ENCODE results near the gene MIEN1. TPM values are rescaled to one million over a fixed set of nuclear protein-coding genes. Genes with fewer than 3 reads are reported as not detected.
"Not testable (repeated sequence)": the region's sequence is repeated elsewhere in the genome, so short reads cannot be mapped to it uniquely, and the experiment has no call there.

MIEN1 gene
- total RNA-seq, 4 donors from 2014 or later: 99.3 to 215 (median 109) TPM

DNA sequence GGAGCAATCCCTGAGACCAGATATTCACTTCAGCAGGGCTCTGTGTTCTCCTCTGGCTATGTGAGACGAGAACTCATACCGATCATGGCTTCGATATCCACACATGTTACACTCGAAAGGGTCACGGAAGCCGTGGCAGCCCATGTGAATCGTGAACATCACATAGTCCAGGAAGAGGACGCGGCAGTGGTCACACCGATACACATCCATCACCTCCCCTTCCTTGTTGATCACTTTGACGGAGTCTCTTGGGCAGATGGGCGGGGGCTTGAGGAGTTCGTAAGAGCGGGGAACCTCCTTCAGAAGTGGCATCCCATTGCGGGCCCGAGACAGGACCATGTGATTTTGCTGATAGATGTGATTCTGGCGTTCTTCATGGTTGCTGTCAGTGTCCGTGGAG, 35.4 kb upstream of the MIEN1 start:
- no peaks in the 10 kb centered on the region for H3K9me3 ChIP-seq
- peaks cover 5% of the 10 kb centered on the region for H3K27me3 ChIP-seq
- no peak overlapping the region for H3K27ac ChIP-seq
- DNase-seq: no peak
- no peaks in the 10 kb centered on the region for H3K4me1 ChIP-seq
- in situ Hi-C loops (cut with MboI; ENCODE audit: low pct_ligation_motif_present in 1 of 4, low pct_unique_long_range_greater_than_20kb in 1 of 4, low sequenced_read_pairs in 3 of 4) (no loop called here), intact Hi-C loops (cut with DNase I; ENCODE audit: low total_unique reads) (no loop called here)
- no peak overlapping the region for H3K4me3 ChIP-seq
- H3K36me3 ChIP-seq: no peaks in the 10 kb centered on the region
- 91 to 96% methylated on average over 15 to 18 of the region's 18 CpGs for WGBS, 2 donors (ENCODE audit: low coverage in 1 of 2)
- TF ChIP-seq EP300 (IDR thresholded peaks at IDR 0.05; ENCODE audit: low read depth) (no peak), POLR2A (IDR thresholded peaks at IDR 0.05) (no peak), POLR2AphosphoS5 (IDR thresholded peaks at IDR 0.05) (no peak)
- TF ChIP-seq, protein P1, sequence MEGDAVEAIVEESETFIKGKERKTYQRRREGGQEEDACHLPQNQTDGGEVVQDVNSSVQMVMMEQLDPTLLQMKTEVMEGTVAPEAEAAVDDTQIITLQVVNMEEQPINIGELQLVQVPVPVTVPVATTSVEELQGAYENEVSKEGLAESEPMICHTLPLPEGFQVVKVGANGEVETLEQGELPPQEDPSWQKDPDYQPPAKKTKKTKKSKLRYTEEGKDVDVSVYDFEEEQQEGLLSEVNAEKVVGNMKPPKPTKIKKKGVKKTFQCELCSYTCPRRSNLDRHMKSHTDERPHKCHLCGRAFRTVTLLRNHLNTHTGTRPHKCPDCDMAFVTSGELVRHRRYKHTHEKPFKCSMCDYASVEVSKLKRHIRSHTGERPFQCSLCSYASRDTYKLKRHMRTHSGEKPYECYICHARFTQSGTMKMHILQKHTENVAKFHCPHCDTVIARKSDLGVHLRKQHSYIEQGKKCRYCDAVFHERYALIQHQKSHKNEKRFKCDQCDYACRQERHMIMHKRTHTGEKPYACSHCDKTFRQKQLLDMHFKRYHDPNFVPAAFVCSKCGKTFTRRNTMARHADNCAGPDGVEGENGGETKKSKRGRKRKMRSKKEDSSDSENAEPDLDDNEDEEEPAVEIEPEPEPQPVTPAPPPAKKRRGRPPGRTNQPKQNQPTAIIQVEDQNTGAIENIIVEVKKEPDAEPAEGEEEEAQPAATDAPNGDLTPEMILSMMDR (IDR thresholded peaks at IDR 0.05): no peak

GRCh38 chr17:39765175-39765574, 34.8 kb upstream of the MIEN1 start:
- intact Hi-C loops (cut with DNase I; ENCODE audit: low total_unique reads) (no loop called here), in situ Hi-C loops (cut with MboI; ENCODE audit: low pct_ligation_motif_present in 1 of 4, low pct_unique_long_range_greater_than_20kb in 1 of 4, low sequenced_read_pairs in 3 of 4) (no loop called here)
- Histone ChIP-seq H3K4me1 (no peaks in the 10 kb centered on the region), H3K4me3 (no peak overlapping the region), H3K27me3 (peaks cover 8% of the 10 kb centered on the region), H3K9me3 (no peaks in the 10 kb centered on the region), H3K27ac (no peak overlapping the region), H3K36me3 (no peaks in the 10 kb centered on the region)
- WGBS, 2 donors (ENCODE audit: low coverage in 1 of 2): 38 to 41% methylated on average over 2 to 3 of the region's 3 CpGs
- TF ChIP-seq POLR2A (IDR thresholded peaks at IDR 0.05): no peak
- TF ChIP-seq, protein P1 (IDR thresholded peaks at IDR 0.05): no peak
- TF ChIP-seq EP300 (IDR thresholded peaks at IDR 0.05; ENCODE audit: low read depth): no peak
- no peak for TF ChIP-seq POLR2AphosphoS5 (IDR thresholded peaks at IDR 0.05)
- no peak for DNase-seq

DNA sequence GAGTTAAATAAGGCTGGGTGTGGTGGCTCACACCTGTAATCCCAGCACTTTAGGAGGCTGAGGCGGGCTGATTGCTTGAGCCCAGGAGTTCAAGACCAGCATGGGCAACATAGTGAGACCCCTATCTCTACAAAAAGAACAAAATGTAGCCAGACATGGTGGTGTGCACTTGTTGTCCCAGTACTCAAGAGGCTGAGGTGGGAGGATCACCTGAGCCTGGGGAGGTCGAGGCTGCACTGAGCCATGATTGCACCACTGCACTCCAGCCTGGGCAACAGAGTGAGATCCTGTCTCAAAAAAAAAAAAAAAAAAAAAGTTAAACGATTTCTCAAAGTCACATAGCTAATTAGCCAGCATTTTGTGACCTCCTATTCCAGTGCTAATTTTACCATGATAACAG, 33.8 kb upstream of the MIEN1 start:
- H3K36me3 ChIP-seq; H3K4me1 ChIP-seq; H3K9me3 ChIP-seq; H3K4me3 ChIP-seq; intact Hi-C loops (cut with DNase I; ENCODE audit: low total_unique reads); in situ Hi-C loops (cut with MboI; ENCODE audit: low pct_ligation_motif_present in 1 of 4, low pct_unique_long_range_greater_than_20kb in 1 of 4, low sequenced_read_pairs in 3 of 4); DNase-seq; H3K27ac ChIP-seq: not testable (repeated sequence)
- H3K27me3 ChIP-seq: peaks cover 15% of the 10 kb centered on the region
- 57 to 82% methylated on average over 3 of the region's 3 CpGs for WGBS, 2 donors (ENCODE audit: low coverage in 1 of 2)

DNA sequence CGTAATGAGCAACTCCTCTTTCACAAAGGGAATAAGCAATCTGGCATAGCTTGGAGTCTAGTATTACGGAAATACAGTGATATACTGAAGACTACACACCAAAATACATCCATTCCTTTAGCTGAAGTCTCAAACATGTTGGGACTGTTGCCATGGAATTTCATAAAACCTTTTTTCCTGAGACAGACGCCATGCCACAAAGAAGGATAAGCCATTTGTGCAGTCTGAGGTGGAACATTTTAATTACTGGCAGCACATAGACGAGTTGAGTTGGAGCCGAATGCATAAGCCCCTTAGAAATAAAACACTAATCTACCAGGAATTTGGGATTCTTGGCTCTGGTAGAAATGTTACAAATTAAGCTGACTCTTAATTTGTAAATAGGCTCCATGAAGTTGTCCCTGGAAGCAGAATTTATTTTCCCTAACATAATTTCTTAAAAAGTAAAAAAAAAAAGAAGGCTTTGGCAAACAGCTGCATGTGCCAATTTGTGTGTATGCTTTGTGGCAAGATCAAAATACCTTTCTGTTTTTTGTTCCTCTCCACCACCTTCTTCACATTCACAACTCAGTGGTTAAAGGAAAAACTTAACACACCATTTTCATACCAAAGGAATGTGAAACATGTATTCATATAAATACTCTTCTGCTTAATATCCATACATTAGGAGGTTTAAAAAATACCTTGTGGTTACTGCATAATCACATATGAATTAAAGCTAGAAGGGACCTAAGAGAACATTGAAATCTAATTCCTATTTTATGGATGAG, 32.9 kb upstream of the MIEN1 start:
- Histone ChIP-seq H3K4me3 (no peak overlapping the region), H3K4me1 (no peaks in the 10 kb centered on the region), H3K36me3 (no peaks in the 10 kb centered on the region), H3K9me3 (no peaks in the 10 kb centered on the region), H3K27ac (no peak overlapping the region), H3K27me3 (peaks cover 17% of the 10 kb centered on the region)
- in situ Hi-C loops (cut with MboI; ENCODE audit: low pct_ligation_motif_present in 1 of 4, low pct_unique_long_range_greater_than_20kb in 1 of 4, low sequenced_read_pairs in 3 of 4): no loop called here
- DNase-seq: no peak
- intact Hi-C loops (cut with DNase I; ENCODE audit: low total_unique reads): no loop called here
- 70 to 76% methylated on average over 4 to 5 of the region's 5 CpGs for WGBS, 2 donors (ENCODE audit: low coverage in 1 of 2)
- TF ChIP-seq, protein P1 (IDR thresholded peaks at IDR 0.05): no peak
- TF ChIP-seq POLR2A (IDR thresholded peaks at IDR 0.05) (no peak), POLR2AphosphoS5 (IDR thresholded peaks at IDR 0.05) (no peak), EP300 (IDR thresholded peaks at IDR 0.05; ENCODE audit: low read depth) (no peak)

Measured in transverse colon (tissue), 4 donors.